HepG2 (cell line): ENCODE measurements around the gene ZC3H18. TPM values are rescaled to one million over a fixed set of nuclear protein-coding genes. Genes with fewer than 3 reads are reported as not detected.

ENCODE experiments used
- ATAC-seq: fragments of 200-7000 bp; cut with Tn5 transposase; 3 replicates; pipeline ENCODE4 v1.9.1; 2020; ENCODE audit warnings: mild to moderate bottlenecking, moderate library complexity
- BruUV-seq: library from RNA; stranded (reverse); fragments of 400-500 nt; replicated peaks from 2 replicates; lab custom pipeline; 2021; lab: Mats Ljungman, UMichigan
- CTCF ChIA-PET: fragments of 300-600 bp; formaldehyde crosslinking; extraction: SDS; loops from one replicate; lab custom pipeline; 2021; ENCODE audit warnings: low total read pairs, inconsistent platforms, low intra/inter-chr PET ratio; lab: Yijun Ruan, JAX
- POLR2A ChIA-PET: fragments of 350-600 bp; sonication (Branson Sonifier 250); formaldehyde crosslinking; loops from one replicate; lab custom pipeline; 2020; ENCODE audit warnings: antibody characterized with exemption, inconsistent platforms; lab: Yijun Ruan, JAX
- DNase-seq: peaks from one replicate; pipeline ENCODE4 v3.0.0-alpha.2; 2015; ENCODE audit warnings: low spot score
- FAIRE-seq: peaks from 3 replicates; lab custom pipeline; 2011; peaks lifted over from hg19 to GRCh38; lab: Jason Lieb, UNC
- H2AFZ ChIP-seq: one replicate; pipeline ENCODE4 v1.6.1; 2011; ENCODE audit warnings: low read length, inconsistent platforms
- H3K27ac ChIP-seq: fragments of 300-600 bp; 3 replicates; pipeline ENCODE4 v1.8.0; 2011; ENCODE audit warnings: mixed run types, mild to moderate bottlenecking, mixed read lengths, low read length, inconsistent platforms; ENCODE audit not compliant: insufficient read depth; ENCODE audit errors: extremely low read length
- H3K27me3 ChIP-seq, 2 experiments: fragments of 200-600 bp in 1 of 2; 2 replicates in 1 of 2; 3 replicates in 1 of 2; pipeline versions ENCODE4 v1.6.0 to v1.8.0; 2011; ENCODE audit warnings: low read length in 2 of 2, mild to moderate bottlenecking in 2 of 2, moderate library complexity in 2 of 2, inconsistent platforms in 1 of 2; ENCODE audit not compliant: insufficient read depth in 2 of 2, control insufficient read depth in 1 of 2
- H3K36me3 ChIP-seq, 2 experiments: fragments of 200-600 bp in 1 of 2; replicated peaks in 1 of 2; 2 replicates in 1 of 2; 3 replicates in 1 of 2; pipeline versions ENCODE4 v1.5.1 to v1.8.0; 2011; ENCODE audit warnings: low read length in 2 of 2, inconsistent platforms in 1 of 2; ENCODE audit not compliant: insufficient read depth in 2 of 2, control insufficient read depth in 1 of 2
- H3K4me1 ChIP-seq: 2 replicates; pipeline ENCODE4 v1.5.1; 2012; ENCODE audit warnings: low read length, inconsistent platforms; ENCODE audit not compliant: insufficient read depth
- H3K4me2 ChIP-seq: 2 replicates; pipeline ENCODE4 v1.6.0; 2011; ENCODE audit warnings: low read depth, low read length, inconsistent platforms
- H3K4me3 ChIP-seq, 3 experiments: fragments of 200-600 bp in 1 of 3; sonication (generic), shearing (Covaris generic) in 1 of 3; replicated peaks in 1 of 3; 2 replicates each; pipeline ENCODE4 v1.5.1; 2011 to 2016; ENCODE audit warnings: low read length in 3 of 3, inconsistent platforms in 2 of 3, low read depth in 2 of 3, mild to moderate bottlenecking in 2 of 3, control low read depth in 1 of 3, mixed read lengths in 1 of 3; ENCODE audit not compliant: insufficient read depth in 1 of 3
- H3K79me2 ChIP-seq: one replicate; pipeline ENCODE4 v1.6.1; 2011; ENCODE audit warnings: low read length, inconsistent platforms; ENCODE audit not compliant: insufficient read depth
- H3K9ac ChIP-seq: 2 replicates; pipeline ENCODE4 v1.6.0; 2011; ENCODE audit warnings: mild to moderate bottlenecking, low read depth, low read length, inconsistent platforms; ENCODE audit not compliant: insufficient read depth
- H3K9me3 ChIP-seq: 2 replicates; pipeline ENCODE4 v1.5.1; 2012; ENCODE audit warnings: mild to moderate bottlenecking, low read length
- H4K20me1 ChIP-seq: 2 replicates; pipeline ENCODE4 v1.6.0; 2011; ENCODE audit warnings: inconsistent platforms, mild to moderate bottlenecking, low read length, moderate library complexity; ENCODE audit not compliant: insufficient read depth
- BRF2 ChIP-seq: sonication (generic); formaldehyde crosslinking; IDR thresholded peaks from 2 replicates; pipeline ENCODE4 v1.8.1; 2022; ENCODE audit warnings: mild to moderate bottlenecking, missing genetic modification reagents
- HDAC6 ChIP-seq: fragments of 200-600 bp; sonication (generic); IDR thresholded peaks from 2 replicates; pipeline ENCODE4 v1.7.0; 2017; ENCODE audit warnings: mild to moderate bottlenecking, antibody characterized with exemption, low read length, low read depth
- JUNB ChIP-seq: sonication (generic); formaldehyde crosslinking; IDR thresholded peaks from 2 replicates; pipeline ENCODE4 v1.8.0; 2022; ENCODE audit warnings: missing genetic modification reagents, mild to moderate bottlenecking, borderline replicate concordance
- KLF13 ChIP-seq: sonication (generic); formaldehyde crosslinking; IDR thresholded peaks from 2 replicates; pipeline ENCODE4 v1.4.0; 2020; ENCODE audit warnings: mild to moderate bottlenecking, missing genetic modification reagents
- MATR3 ChIP-seq: sonication (generic); formaldehyde crosslinking; IDR thresholded peaks from 2 replicates; pipeline ENCODE4 v1.4.0; 2020; ENCODE audit warnings: missing genetic modification reagents
- PATZ1 ChIP-seq: sonication (generic); formaldehyde crosslinking; IDR thresholded peaks from 2 replicates; pipeline ENCODE4 v1.4.0; 2020; ENCODE audit warnings: missing genetic modification reagents
- TBX2 ChIP-seq: sonication (generic); formaldehyde crosslinking; IDR thresholded peaks from 2 replicates; pipeline ENCODE4 v1.5.0; 2020; ENCODE audit warnings: missing genetic modification reagents, mild to moderate bottlenecking, borderline replicate concordance
- ZBTB20 ChIP-seq: sonication (generic); formaldehyde crosslinking; IDR thresholded peaks from 2 replicates; pipeline ENCODE4 v1.8.1; 2023; ENCODE audit warnings: missing genetic modification reagents, low read depth, mild to moderate bottlenecking, borderline replicate concordance
- ZBTB43 ChIP-seq: sonication (generic); formaldehyde crosslinking; conservative IDR thresholded peaks from 2 replicates; pipeline ENCODE4 v1.4.0; 2020; ENCODE audit warnings: missing genetic modification reagents
- ZNF121 ChIP-seq: sonication (generic); formaldehyde crosslinking; IDR thresholded peaks from 2 replicates; pipeline ENCODE4 v1.5.0; 2020; ENCODE audit warnings: mild to moderate bottlenecking, missing genetic modification reagents
- ZNF143 ChIP-seq: sonication (generic); formaldehyde crosslinking; IDR thresholded peaks from 2 replicates; pipeline ENCODE4 v1.4.0; 2020; ENCODE audit warnings: missing genetic modification reagents
- ZNF3 ChIP-seq: IDR thresholded peaks from 2 replicates; pipeline ENCODE4 v1.7.0; 2017; ENCODE audit warnings: inconsistent platforms
- ZNF33A ChIP-seq: sonication (generic); formaldehyde crosslinking; IDR thresholded peaks from 2 replicates; pipeline ENCODE4 v1.5.1; 2020; ENCODE audit warnings: missing genetic modification reagents, mild to moderate bottlenecking, moderate library complexity, borderline replicate concordance
- ZNF501 ChIP-seq: sonication (generic); formaldehyde crosslinking; IDR thresholded peaks from 2 replicates; pipeline ENCODE4 v1.5.1; 2020; ENCODE audit warnings: mild to moderate bottlenecking, moderate library complexity, missing genetic modification reagents
- ZNF512 ChIP-seq: sonication (generic); formaldehyde crosslinking; IDR thresholded peaks from 2 replicates; pipeline ENCODE4 v1.4.0; 2020; ENCODE audit warnings: mild to moderate bottlenecking, missing genetic modification reagents
- ZNF550 ChIP-seq: sonication (generic); formaldehyde crosslinking; IDR thresholded peaks from 2 replicates; pipeline ENCODE4 v1.4.0; 2020; ENCODE audit warnings: mild to moderate bottlenecking, missing genetic modification reagents, borderline replicate concordance
- ZNF564 ChIP-seq: sonication (generic); formaldehyde crosslinking; IDR thresholded peaks from 2 replicates; pipeline ENCODE4 v1.8.1; 2023; ENCODE audit warnings: mild to moderate bottlenecking, missing genetic modification reagents
- ZNF816 ChIP-seq: sonication (generic); formaldehyde crosslinking; IDR thresholded peaks from 2 replicates; pipeline ENCODE4 v1.8.0; 2022; ENCODE audit warnings: missing genetic modification reagents, mild to moderate bottlenecking, borderline replicate concordance
- WGBS: methylation state at CpG from one replicate; pipeline ENCODE4 v1.1.6; 2017; ENCODE audit warnings: low lambda C conversion rate; 5-methylcytosine and 5-hydroxymethylcytosine counted together
- in situ Hi-C: cut with HindIII; loops from 2 replicates; pipeline ENCODE4 v1.10.0; 2017; ENCODE audit warnings: low pct_unique_long_range_greater_than_20kb; ENCODE audit not compliant: extremely low pct_ligation_motif_present
- intact Hi-C: fragments of 100-400 bp; cut with micrococcal nuclease; formaldehyde crosslinking; loops from one replicate; pipeline ENCODE4 v1.10.0; 2022; ENCODE audit not compliant: unreplicated experiment
- polyA plus RNA-seq, 8 experiments: library from polyadenylated mRNA; depleted of rRNA in 3 of 8; stranded (reverse) in 7 of 8; unstranded in 1 of 8; fragments of >200 nt; fragmentation: Illumina TruSeq in 4 of 8; extraction: Trizol in 4 of 8; gene quantifications; 2 replicates each; pipeline versions ENCODE4 v1.2.1 to v1.2.3, GENCODE V29; 2011 to 2016; ENCODE audit warnings: low read depth in 4 of 8, missing spikeins in 1 of 8, mixed read lengths in 1 of 8; ENCODE audit not compliant: insufficient read depth in 1 of 8
- total RNA-seq, 5 experiments: library from RNA; depleted of rRNA; stranded (reverse); fragments of >200 nt; fragmentation: Illumina TruSeq; extraction: Trizol; gene quantifications; 2 replicates each; pipeline ENCODE4 v1.2.3, GENCODE V29; 2016; ENCODE audit warnings: low read depth in 1 of 5

The ZC3H18 gene
- total and polyA plus RNA-seq, 2 of the 13 experiments (the other 11 are each of a cell fraction or from before 2014, with no cell fraction given) = 11.2 to 27.4 TPM

GRCh38 chr16:88651276-88651988 lies 81.2 kb downstream of the ZC3H18 start:
- intact Hi-C loops = loop anchor here (2.0 to 5.0 kb wide), 2 partner anchors 33 to 54 kb away; no protein-coding TSS in a partner anchor
- Histone ChIP-seq H3K4me2 (peak overlapping the region; percentile 97), H3K4me1 (peaks cover 27% of the 10 kb centered on the region), H4K20me1 (peaks cover 8% of the 10 kb centered on the region; the same call in 1 of the 2 replicates), H3K4me3 (peak overlapping the region; percentile 66 to 100 (median 94)), H3K9ac (peak overlapping the region; percentile 86), H3K79me2 (peaks cover 21% of the 10 kb centered on the region), H3K36me3 (peaks cover 6 to 30% of the 10 kb centered on the region in 2 experiments), H3K9me3 (no peaks in the 10 kb centered on the region), H2AFZ (no peak overlapping the region), H3K27me3 (no peaks in the 10 kb centered on the region), H3K27ac (peak overlapping the region; percentile 88)
- WGBS = 38% methylated on average over 10 of the region's 24 CpGs
- DNase-seq (peak; percentile 94), FAIRE-seq (peak; percentile 96), ATAC-seq (peak; percentile 78)
- in situ Hi-C loops = no loop called here
- CTCF ChIA-PET = no interaction called here
- no TSS peak for BruUV-seq
- POLR2A ChIA-PET = interaction anchor here (1.3 to 5.2 kb wide), 4 partner anchors 10 to 33 kb away, joined by 3 to 51 read pairs (median 10); partner anchors contain the start of gene MVD
- no peak for TF ChIP-seq ZNF550 (CRISPR knock-in tag)
- TF ChIP-seq PATZ1 (CRISPR knock-in tag) = peak; percentile 98
- peak; percentile 88 for TF ChIP-seq ZNF816 (CRISPR knock-in tag)
- peak; percentile 88 for TF ChIP-seq ZNF501
- peak; percentile 69; the same call in 1 of the 2 replicates for TF ChIP-seq BRF2
- TF ChIP-seq KLF13 (CRISPR knock-in tag) = peak; percentile 86; the same call in 1 of the 2 replicates
- TF ChIP-seq ZBTB20 (CRISPR knock-in tag) = peak; percentile 87; the same call in 1 of the 2 replicates
- TF ChIP-seq ZNF121 = peak; percentile 61
- no peak for TF ChIP-seq JUNB (CRISPR knock-in tag)
- no peak for TF ChIP-seq MATR3
- peak; percentile 69 for TF ChIP-seq ZNF143
- peak; percentile 88; the same call in 1 of the 2 replicates for TF ChIP-seq ZNF33A
- TF ChIP-seq HDAC6 = no peak
- TF ChIP-seq ZNF3 = no peak
- 0 out of 2 replicates have a peak, but pooled peaks have one; percentile 45 for TF ChIP-seq ZNF512 (CRISPR knock-in tag)
- peak; percentile 96 for TF ChIP-seq TBX2
- no peak for TF ChIP-seq ZBTB43
- TF ChIP-seq ZNF564 (CRISPR knock-in tag) = no peak
